Activated CD8-positive, alpha-beta memory T cell treated with anti-CD3 and anti-CD28 coated beads, Interleukin-2, amount 10 ng/mL, durations not matched to agents 7 days and 5 days (primary cell): ENCODE measurements around the gene B4GALNT2. TPM values are rescaled to one million over a fixed set of nuclear protein-coding genes. Genes with fewer than 3 reads are reported as not detected.
A peak's percentile ranks its signal among the peaks of the same experiment; 100 is the strongest.

Experiments used
- ATAC-seq: fragments of 150-1000 bp; cut with Tn5 transposase; one replicate; pipeline ENCODE4 v1.10.0; 2021; ENCODE audit warnings: moderate library complexity
- CTCF ChIA-PET: fragments of 350-600 bp; sonication (Branson Sonifier 250); formaldehyde crosslinking; loops from one replicate; lab custom pipeline; 2021; ENCODE audit warnings: antibody characterized with exemption; lab: Charles Lee
- DNase-seq: peaks from one replicate; pipeline ENCODE4 v3.0.0-alpha.2; 2020
- H3K27ac Mint-ChIP-seq: one replicate; pipeline ENCODE4 v1.8.0; 2021; ENCODE audit warnings: mild to moderate bottlenecking, mixed read lengths
- H3K27me3 Mint-ChIP-seq: one replicate; pipeline ENCODE4 v1.8.0; 2021; ENCODE audit warnings: mixed read lengths
- H3K36me3 Mint-ChIP-seq: one replicate; pipeline ENCODE4 v1.8.0; 2021; ENCODE audit warnings: mild to moderate bottlenecking, mixed read lengths
- H3K4me1 Mint-ChIP-seq: one replicate; pipeline ENCODE4 v1.8.0; 2021; ENCODE audit warnings: mixed read lengths
- H3K4me3 Mint-ChIP-seq: one replicate; pipeline ENCODE4 v1.8.0; 2021; ENCODE audit warnings: mild to moderate bottlenecking, moderate library complexity, mixed read lengths
- H3K9me3 Mint-ChIP-seq: one replicate; pipeline ENCODE4 v1.8.0; 2022; ENCODE audit warnings: low read depth, mixed read lengths
- total RNA-seq, 2 experiments: library from RNA; stranded (reverse); gene quantifications; one replicate each; pipeline ENCODE4 v1.2.3, GENCODE V29; 2021

B4GALNT2 gene
- total RNA-seq, 2 experiments from 2014 or later, result 0.02 to 0.03 TPM

GRCh38 chr17:49223517-49224197 is 91.1 kb downstream of the B4GALNT2 start:
- peaks cover 63% of the 10 kb centered on the region for H3K4me1 Mint-ChIP-seq
- CTCF ChIA-PET, result interaction anchor here (0.6 to 9.4 kb wide), 12 partner anchors 9 to 145 kb away, joined by 3 to 176 read pairs (median 8); partner anchors contain the start of genes ABI3 and GNGT2
- H3K27ac Mint-ChIP-seq, result peak overlapping the region; percentile 28

GRCh38 chr17:49224198-49224996 is 91.8 kb downstream of the B4GALNT2 start:
- ATAC-seq, result peak; percentile 46
- Mint-ChIP-seq H3K4me1 (peaks cover 60% of the 10 kb centered on the region), H3K27me3 (peaks cover 6% of the 10 kb centered on the region), H3K4me3 (peak overlapping the region; percentile 31), H3K27ac (peak overlapping the region; percentile 52), H3K9me3 (no peaks in the 10 kb centered on the region), H3K36me3 (peaks cover 26% of the 10 kb centered on the region)
- peak; percentile 82 for DNase-seq
- CTCF ChIA-PET, result interaction anchor here (0.6 to 9.4 kb wide), 12 partner anchors 10 to 192 kb away, joined by 3 to 176 read pairs (median 3); partner anchors contain the start of genes ABI3 and GNGT2

More at GRCh38 chr17:49223517-49224197, 91.1 kb downstream of the B4GALNT2 start:
- H3K36me3 Mint-ChIP-seq, result peaks cover 31% of the 10 kb centered on the region
- DNase-seq (peak; percentile 82), ATAC-seq (peak; percentile 17)
- H3K27me3 Mint-ChIP-seq, result no peaks in the 10 kb centered on the region
- no peaks in the 10 kb centered on the region for H3K9me3 Mint-ChIP-seq
- peak overlapping the region; percentile 54 for H3K4me3 Mint-ChIP-seq

DNA sequence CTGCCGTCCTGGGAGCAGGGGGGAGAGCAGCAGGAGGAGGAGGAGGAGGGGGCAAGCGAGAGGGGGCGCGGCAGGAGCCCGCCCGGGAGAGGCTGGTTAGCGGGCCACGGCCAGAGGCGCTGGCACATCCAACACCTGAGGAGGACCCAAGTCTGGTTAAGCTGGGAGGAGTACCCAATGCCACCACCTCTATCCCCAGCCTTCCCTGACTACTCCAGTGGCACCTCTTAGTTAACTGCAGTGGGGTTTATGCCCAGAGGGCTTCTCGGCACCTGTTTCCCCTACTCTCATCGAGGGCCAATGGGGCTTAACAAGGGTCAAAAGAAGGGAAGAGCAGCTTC is 92.4 kb downstream of the B4GALNT2 start:
- DNase-seq (no peak), ATAC-seq (no peak)
- CTCF ChIA-PET, result interaction anchor here (0.9 to 9.4 kb wide), 9 partner anchors 13 to 192 kb away, joined by 3 to 176 read pairs (median 4); partner anchors contain the start of genes ABI3 and GNGT2
- Mint-ChIP-seq H3K27me3 (peaks cover 11% of the 10 kb centered on the region), H3K36me3 (peaks cover 23% of the 10 kb centered on the region), H3K27ac (peak overlapping the region; percentile 52), H3K4me3 (peak overlapping the region; percentile 31), H3K9me3 (no peaks in the 10 kb centered on the region), H3K4me1 (peaks cover 57% of the 10 kb centered on the region)

- CTCF ChIA-PET, result interaction anchor here (1.0 to 9.4 kb wide), 10 partner anchors 9 to 193 kb away, joined by 3 to 176 read pairs (median 11); partner anchors contain the start of genes ABI3 and GNGT2
- H3K4me1 Mint-ChIP-seq, result peaks cover 53% of the 10 kb centered on the region
- peaks cover 19% of the 10 kb centered on the region for H3K36me3 Mint-ChIP-seq
- H3K4me3 Mint-ChIP-seq, result no peak overlapping the region
- no peaks in the 10 kb centered on the region for H3K9me3 Mint-ChIP-seq
- no peak overlapping the region for H3K27ac Mint-ChIP-seq
- no peak for DNase-seq
- no peak for ATAC-seq
- peaks cover 11% of the 10 kb centered on the region for H3K27me3 Mint-ChIP-seq
These were observed 93.1 kb downstream of the B4GALNT2 start for GRCh38 chr17:49225554-49226236.

Other genes with a start within 250 kb of the B4GALNT2 start
- 100 to 1,000 TPM in 1 of 2 experiments, 10 to 100 TPM in 1; 78.2 to 103 TPM for gene ATP5MC1, start 240.0 kb upstream of the B4GALNT2 start, total RNA-seq
- 10 to 100 TPM; 73.7 to 90.6 TPM for gene UBE2Z, start 224.4 kb upstream of the B4GALNT2 start, total RNA-seq
- 100 to 1,000 TPM; 125 to 127 TPM for gene SNF8, start 187.9 kb upstream of the B4GALNT2 start, total RNA-seq
- not detected for gene GIP, start 164.2 kb upstream of the B4GALNT2 start, total RNA-seq
- gene IGF2BP1, start 135.4 kb upstream of the B4GALNT2 start, total RNA-seq, result not detected
- 10 to 100 TPM; 39.8 to 45.3 TPM for gene GNGT2, start 77.8 kb downstream of the B4GALNT2 start, total RNA-seq
- gene ABI3, start 77.9 kb downstream of the B4GALNT2 start, total RNA-seq, result 100 to 1,000 TPM; 116 to 121 TPM
- gene PHOSPHO1, start 98.0 kb downstream of the B4GALNT2 start, total RNA-seq, result not detected
- 10 to 100 TPM; 32.2 to 34.4 TPM for gene ZNF652, start 229.5 kb downstream of the B4GALNT2 start, total RNA-seq